ENCODE data around the gene FOXC2. TPM values are rescaled to one million over a fixed set of nuclear protein-coding genes. Genes with fewer than 3 reads are reported as not detected.

Gene FOXC2
- total and polyA plus RNA-seq, 10 of the 15 experiments (the other 5 are each of a cell fraction or from before 2014, with no cell fraction given), result not detected

DNA sequence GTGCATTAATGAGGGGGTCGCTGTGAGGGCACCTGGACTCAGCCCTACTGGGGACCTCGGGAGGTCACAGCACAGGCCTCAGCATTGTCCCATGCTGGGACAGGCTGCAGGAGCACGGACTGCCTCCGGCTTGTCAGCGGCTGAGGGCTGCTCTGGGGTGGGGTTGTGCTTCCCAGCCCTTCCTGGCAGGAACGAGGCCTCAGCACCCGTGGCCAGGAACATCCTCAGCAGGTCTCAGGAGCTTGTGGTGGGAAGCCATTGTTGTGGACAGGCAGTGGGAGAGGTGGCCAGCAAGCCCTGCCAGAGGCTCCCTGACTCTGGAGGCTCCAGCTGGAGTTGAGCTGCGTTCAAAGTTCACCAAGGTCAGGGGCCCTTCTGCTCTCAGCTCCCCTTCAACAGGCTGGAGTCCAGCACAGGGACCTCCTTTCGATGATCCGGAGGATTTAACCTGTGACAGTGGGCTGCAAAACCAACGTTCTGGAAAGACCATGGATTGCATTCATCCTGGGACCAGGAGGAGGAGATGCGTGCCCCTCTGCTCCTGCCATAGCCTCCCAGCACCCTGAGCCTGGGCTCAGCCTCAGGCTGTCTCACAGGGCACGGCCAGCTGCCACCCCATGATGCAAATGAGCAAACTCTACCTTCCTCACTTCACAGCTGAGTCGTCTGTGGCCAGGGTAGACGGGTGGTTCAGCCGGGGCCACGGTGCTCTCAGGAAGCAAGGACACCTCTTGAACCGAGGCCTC, 44.3 kb downstream of the FOXC2 start:
- intact Hi-C loops (cut with micrococcal nuclease; ENCODE audit: unreplicated experiment), result no loop called here
- POLR2A ChIA-PET, result no interaction called here
- CTCF ChIA-PET, result no interaction called here
- Histone ChIP-seq H2AFZ (ENCODE audit: control insufficient read depth, low read depth, low read length) (no peak overlapping the region), H3K36me3 (ENCODE audit: control insufficient read depth in 2 of 2, insufficient read depth in 2 of 2, low read length in 1 of 2) (no peaks in the 10 kb centered on the region), H4K20me1 (ENCODE audit: control insufficient read depth, insufficient read depth) (no peaks in the 10 kb centered on the region), H3K4me1 (ENCODE audit: control insufficient read depth, insufficient read depth, low read length) (no peaks in the 10 kb centered on the region), H3K4me3 (no peak overlapping the region), H3K27ac (ENCODE audit: control insufficient read depth, insufficient read depth) (no peak overlapping the region), H3K4me2 (ENCODE audit: control insufficient read depth, insufficient read depth) (no peak overlapping the region), H3K9ac (ENCODE audit: control insufficient read depth, insufficient read depth, low read length) (no peak overlapping the region), H3K27me3 (replicated peaks in 1 of 2; ENCODE audit: control insufficient read depth in 2 of 2, insufficient read depth in 2 of 2, low read length in 1 of 2) (peaks cover 0 to 1% of the 10 kb centered on the region in 2 experiments; a peak in 2 of 4 replicates), H3K79me2 (ENCODE audit: control insufficient read depth, insufficient read depth, low read length) (no peaks in the 10 kb centered on the region), H3K9me3 (replicated peaks; ENCODE audit: control insufficient read depth, insufficient read depth, low read length) (no peaks in the 10 kb centered on the region)
- TF ChIP-seq BACH1 (IDR thresholded peaks at IDR 0.05; ENCODE audit: borderline replicate concordance) (no peak), NR2F1 (conservative IDR thresholded peaks at IDR 0.05) (no peak), POLR2AphosphoS2 (IDR thresholded peaks at IDR 0.05; ENCODE audit: low read depth, low read length) (no peak), FOXM1 (IDR thresholded peaks at IDR 0.05; ENCODE audit: low read depth, low read length) (no peak), BMI1 (IDR thresholded peaks at IDR 0.05; ENCODE audit: borderline replicate concordance) (no peak), CHD1 (IDR thresholded peaks at IDR 0.05; ENCODE audit: low read depth, low read length) (no peak)
- TF ChIP-seq, protein P1, sequence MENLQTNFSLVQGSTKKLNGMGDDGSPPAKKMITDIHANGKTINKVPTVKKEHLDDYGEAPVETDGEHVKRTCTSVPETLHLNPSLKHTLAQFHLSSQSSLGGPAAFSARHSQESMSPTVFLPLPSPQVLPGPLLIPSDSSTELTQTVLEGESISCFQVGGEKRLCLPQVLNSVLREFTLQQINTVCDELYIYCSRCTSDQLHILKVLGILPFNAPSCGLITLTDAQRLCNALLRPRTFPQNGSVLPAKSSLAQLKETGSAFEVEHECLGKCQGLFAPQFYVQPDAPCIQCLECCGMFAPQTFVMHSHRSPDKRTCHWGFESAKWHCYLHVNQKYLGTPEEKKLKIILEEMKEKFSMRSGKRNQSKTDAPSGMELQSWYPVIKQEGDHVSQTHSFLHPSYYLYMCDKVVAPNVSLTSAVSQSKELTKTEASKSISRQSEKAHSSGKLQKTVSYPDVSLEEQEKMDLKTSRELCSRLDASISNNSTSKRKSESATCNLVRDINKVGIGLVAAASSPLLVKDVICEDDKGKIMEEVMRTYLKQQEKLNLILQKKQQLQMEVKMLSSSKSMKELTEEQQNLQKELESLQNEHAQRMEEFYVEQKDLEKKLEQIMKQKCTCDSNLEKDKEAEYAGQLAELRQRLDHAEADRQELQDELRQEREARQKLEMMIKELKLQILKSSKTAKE (IDR thresholded peaks at IDR 0.05; ENCODE audit: low read depth, poor library complexity, severe bottlenecking), result no peak
- RAD21 ChIA-PET (ENCODE audit: unreplicated experiment), result interaction anchor here (0.9 kb wide), 1 partner anchor 150 kb away, joined by 5 read pairs; no protein-coding TSS in a partner anchor
- 10% methylated on average over 18 of the region's 18 CpGs for WGBS (ENCODE audit: insufficient coverage, insufficient replicate concordance, low lambda C conversion rate, missing lambda C conversion rate)
- ATAC-seq, result no peak; the same call in 2 of the 3 replicates
- no peak for FAIRE-seq
- in situ Hi-C loops (cut with MboI), result no loop called here
- BruUV-seq (replicated peaks), result no TSS peak
- SMC1A ChIA-PET (ENCODE audit: uncharacterized antibody, unreplicated experiment), result interaction anchor here (1.2 to 1.6 kb wide), 2 partner anchors 10 to 54 kb away, joined by 3 to 7 read pairs; no protein-coding TSS in a partner anchor
- DNase-seq (ENCODE audit: low read depth, low spot score), result no peak
